ENCODE measurements around the gene POP4. TPM values are rescaled to one million over a fixed set of nuclear protein-coding genes. Genes with fewer than 3 reads are reported as not detected.

POP4 gene
- total RNA-seq, 4 donors from 2014 or later, result 6.4 to 59.7 (median 38.7) TPM

DNA sequence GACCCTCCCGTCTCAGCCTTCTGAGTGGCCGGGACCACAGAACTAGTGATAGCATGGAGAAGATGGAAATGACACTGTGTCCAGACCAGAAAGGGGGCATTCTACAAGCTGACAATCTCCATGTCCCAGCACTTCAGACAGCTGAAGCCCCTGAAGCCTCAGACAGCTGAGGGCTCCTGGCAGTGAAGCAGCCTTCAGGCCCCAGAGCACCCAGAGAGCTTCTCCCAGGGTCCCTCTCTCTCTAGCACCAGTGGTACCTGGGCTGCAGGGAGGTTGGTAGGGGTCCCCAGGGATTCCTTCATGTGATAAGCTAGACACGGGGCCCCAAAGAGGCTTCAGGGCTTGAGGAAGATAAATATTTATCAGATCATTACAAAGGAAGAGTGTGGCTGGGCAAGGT lies 7.6 kb upstream of the POP4 start:
- Histone ChIP-seq H3K27ac (no peak overlapping the region), H3K36me3 (no peaks in the 10 kb centered on the region), H3K9me3 (no peaks in the 10 kb centered on the region), H3K4me3 (no peak overlapping the region), H3K27me3 (peaks cover 41% of the 10 kb centered on the region), H3K4me1 (no peaks in the 10 kb centered on the region)
- DNase-seq, result no peak
- intact Hi-C loops (cut with DNase I; ENCODE audit: low total_unique reads) (no loop called here), in situ Hi-C loops (cut with MboI; ENCODE audit: low pct_ligation_motif_present in 1 of 4, low pct_unique_long_range_greater_than_20kb in 1 of 4, low sequenced_read_pairs in 3 of 4) (no loop called here)
- WGBS, 2 donors (ENCODE audit: low coverage in 1 of 2), result 17 to 71% methylated on average over 1 to 3 of the region's 3 CpGs
- TF ChIP-seq POLR2AphosphoS5 (IDR thresholded peaks at IDR 0.05) (no peak), EP300 (IDR thresholded peaks at IDR 0.05; ENCODE audit: low read depth) (no peak), POLR2A (IDR thresholded peaks at IDR 0.05) (no peak)
- TF ChIP-seq, protein P1, sequence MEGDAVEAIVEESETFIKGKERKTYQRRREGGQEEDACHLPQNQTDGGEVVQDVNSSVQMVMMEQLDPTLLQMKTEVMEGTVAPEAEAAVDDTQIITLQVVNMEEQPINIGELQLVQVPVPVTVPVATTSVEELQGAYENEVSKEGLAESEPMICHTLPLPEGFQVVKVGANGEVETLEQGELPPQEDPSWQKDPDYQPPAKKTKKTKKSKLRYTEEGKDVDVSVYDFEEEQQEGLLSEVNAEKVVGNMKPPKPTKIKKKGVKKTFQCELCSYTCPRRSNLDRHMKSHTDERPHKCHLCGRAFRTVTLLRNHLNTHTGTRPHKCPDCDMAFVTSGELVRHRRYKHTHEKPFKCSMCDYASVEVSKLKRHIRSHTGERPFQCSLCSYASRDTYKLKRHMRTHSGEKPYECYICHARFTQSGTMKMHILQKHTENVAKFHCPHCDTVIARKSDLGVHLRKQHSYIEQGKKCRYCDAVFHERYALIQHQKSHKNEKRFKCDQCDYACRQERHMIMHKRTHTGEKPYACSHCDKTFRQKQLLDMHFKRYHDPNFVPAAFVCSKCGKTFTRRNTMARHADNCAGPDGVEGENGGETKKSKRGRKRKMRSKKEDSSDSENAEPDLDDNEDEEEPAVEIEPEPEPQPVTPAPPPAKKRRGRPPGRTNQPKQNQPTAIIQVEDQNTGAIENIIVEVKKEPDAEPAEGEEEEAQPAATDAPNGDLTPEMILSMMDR (IDR thresholded peaks at IDR 0.05), result no peak

DNA sequence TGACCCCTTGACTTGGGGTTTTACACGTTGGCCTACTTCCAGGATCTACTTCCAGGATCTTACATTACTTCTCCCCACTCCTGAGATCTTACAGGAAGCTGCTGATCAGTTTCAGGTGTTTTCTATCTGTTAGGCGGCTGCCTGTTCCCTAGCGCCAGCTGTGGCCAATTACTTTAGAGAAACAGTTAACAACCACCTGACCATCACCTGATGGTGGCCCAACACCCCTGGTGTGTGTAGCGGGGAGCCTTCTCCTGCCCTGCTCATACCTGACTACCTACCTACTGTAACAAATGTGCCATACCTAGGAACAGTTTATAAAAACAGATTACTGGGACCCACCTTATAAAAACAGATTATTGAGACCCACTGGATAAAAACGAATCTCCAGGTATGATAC lies 2.8 kb upstream of the POP4 start:
- Histone ChIP-seq H3K4me3 (no peak overlapping the region), H3K4me1 (peaks cover 9 to 18% (median 13%) of the 10 kb centered on the region in 4 donors), H3K27ac (no peak overlapping the region), H3K9me3 (no peaks in the 10 kb centered on the region), H3K36me3 (no peaks in the 10 kb centered on the region), H3K27me3 (peaks cover 4% of the 10 kb centered on the region)
- in situ Hi-C loops (cut with MboI; ENCODE audit: low pct_ligation_motif_present in 1 of 4, low pct_unique_long_range_greater_than_20kb in 1 of 4, low sequenced_read_pairs in 3 of 4) (loop anchor here (10.0 to 25.0 kb wide), 3 partner anchors 109 to 234 kb away; partner anchors contain the start of gene C19orf12 (in 3 of the 4)), intact Hi-C loops (cut with DNase I; ENCODE audit: low total_unique reads) (no loop called here)
- DNase-seq, result no peak
- no peak for TF ChIP-seq POLR2A (IDR thresholded peaks at IDR 0.05)
- no peak for TF ChIP-seq POLR2AphosphoS5 (IDR thresholded peaks at IDR 0.05)
- no peak for TF ChIP-seq EP300 (IDR thresholded peaks at IDR 0.05; ENCODE audit: low read depth)
- TF ChIP-seq, protein P1 (IDR thresholded peaks at IDR 0.05), result no peak
- 63 to 67% methylated on average over 3 to 5 of the region's 5 CpGs for WGBS, 2 donors (ENCODE audit: low coverage in 1 of 2)

DNA sequence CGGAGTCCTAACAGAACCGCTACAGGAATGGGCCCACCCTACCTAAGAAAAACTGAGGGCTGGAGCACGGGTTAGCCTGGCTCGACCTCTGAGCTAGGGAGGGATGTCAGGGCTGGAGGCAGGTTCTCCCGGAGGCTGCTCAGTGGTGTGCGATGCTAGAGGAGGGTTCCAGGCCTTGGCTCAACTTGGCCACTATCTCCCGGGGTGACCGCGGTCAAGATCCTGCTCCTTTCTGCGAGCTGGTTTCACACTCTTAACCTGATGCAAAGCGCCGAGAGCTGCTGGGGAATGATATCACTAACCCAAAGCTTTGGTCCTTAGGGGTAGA lies 301 bp downstream of the POP4 start:
- H3K4me3 ChIP-seq, result peak overlapping the region; percentile 70 to 81 (median 79)
- H3K36me3 ChIP-seq, result peaks cover 0 to 7% (median 0%) of the 10 kb centered on the region in 4 donors
- H3K4me1 ChIP-seq, result peaks cover 9 to 18% (median 13%) of the 10 kb centered on the region in 4 donors
- peak overlapping the region; percentile 90 to 97 (median 96) for H3K27ac ChIP-seq
- no peaks in the 10 kb centered on the region for H3K9me3 ChIP-seq
- no peaks in the 10 kb centered on the region for H3K27me3 ChIP-seq
- in situ Hi-C loops (cut with MboI; ENCODE audit: low pct_ligation_motif_present in 1 of 4, low pct_unique_long_range_greater_than_20kb in 1 of 4, low sequenced_read_pairs in 3 of 4) (loop anchor here (5.0 to 25.0 kb wide), 4 partner anchors 106 to 231 kb away; partner anchors contain the start of gene C19orf12 (in 3 of the 4)), intact Hi-C loops (cut with DNase I; ENCODE audit: low total_unique reads) (no loop called here)
- no peak for DNase-seq
- TF ChIP-seq, protein P1 (IDR thresholded peaks at IDR 0.05), result no peak
- TF ChIP-seq POLR2A (IDR thresholded peaks at IDR 0.05) (no peak), POLR2AphosphoS5 (IDR thresholded peaks at IDR 0.05) (no peak), EP300 (IDR thresholded peaks at IDR 0.05; ENCODE audit: low read depth) (no peak)
- WGBS, 2 donors (ENCODE audit: low coverage in 1 of 2), result 1% methylated on average over 12 of the region's 12 CpGs; no CpG with 5 or more reads in 1 of the 2 donors

DNA sequence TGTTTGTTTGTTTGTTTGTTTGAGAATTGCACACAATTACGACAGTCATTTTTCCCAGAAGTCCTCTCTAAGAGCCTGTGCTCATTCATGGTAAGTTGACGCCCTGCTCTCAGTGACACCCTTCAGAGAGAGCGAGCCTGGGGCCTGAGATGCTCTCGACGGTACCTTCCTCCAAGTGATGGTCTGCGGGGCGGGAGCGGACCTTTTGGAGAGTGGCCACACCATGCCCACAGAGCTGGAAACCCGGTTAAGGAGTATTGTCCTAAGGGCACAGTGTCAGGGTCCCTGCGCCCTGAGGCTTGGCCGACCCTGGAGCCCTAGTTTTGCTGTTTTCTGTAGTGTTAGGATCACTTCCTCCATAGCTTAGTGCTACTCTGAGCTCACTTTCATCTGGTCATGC lies 3.6 kb downstream of the POP4 start:
- intact Hi-C loops (cut with DNase I; ENCODE audit: low total_unique reads), result loop anchor here (2.0 kb wide), 1 partner anchor 107 kb away; no protein-coding TSS in a partner anchor
- Histone ChIP-seq H3K4me3 (no peak overlapping the region), H3K9me3 (no peaks in the 10 kb centered on the region), H3K27ac (no peak overlapping the region), H3K36me3 (peaks cover 0 to 25% (median 10%) of the 10 kb centered on the region in 4 donors), H3K27me3 (no peaks in the 10 kb centered on the region), H3K4me1 (peaks cover 9 to 18% (median 13%) of the 10 kb centered on the region in 4 donors)
- 92 to 100% methylated on average over 2 to 11 of the region's 11 CpGs for WGBS, 2 donors (ENCODE audit: low coverage in 1 of 2)
- in situ Hi-C loops (cut with MboI; ENCODE audit: low pct_ligation_motif_present in 1 of 4, low pct_unique_long_range_greater_than_20kb in 1 of 4, low sequenced_read_pairs in 3 of 4), result loop anchor here (5.0 to 25.0 kb wide), 4 partner anchors 103 to 228 kb away; partner anchors contain the start of gene C19orf12 (in 3 of the 4)
- DNase-seq, result no peak
- TF ChIP-seq POLR2A (IDR thresholded peaks at IDR 0.05) (no peak), POLR2AphosphoS5 (IDR thresholded peaks at IDR 0.05) (no peak), EP300 (IDR thresholded peaks at IDR 0.05; ENCODE audit: low read depth) (no peak)
- TF ChIP-seq, protein P1 (IDR thresholded peaks at IDR 0.05), result no peak

All from transverse colon (tissue), 4 donors.